KG1 (cell line): ENCODE results near the gene UBE2J2.

Experiments
- DNase-seq: peaks from one replicate; lab custom pipeline; 2025; lab: John Stamatoyannopoulos, UW

Gene UBE2J2

GRCh38 chr1:1295154-1295923, 21.7 kb upstream of the UBE2J2 start:
- DNase-seq, result no peak

GRCh38 chr1:1294250-1294890, 20.7 kb upstream of the UBE2J2 start:
- no peak for DNase-seq

- DNase-seq, result no peak
Observed at GRCh38 chr1:1293263-1294249, 19.9 kb upstream of the UBE2J2 start.

- no peak for DNase-seq
Observed at GRCh38 chr1:1292851-1293250, 19.2 kb upstream of the UBE2J2 start.

- no peak for DNase-seq
Observed at GRCh38 chr1:1292442-1292779, 18.8 kb upstream of the UBE2J2 start.

- no peak for DNase-seq
Observed at GRCh38 chr1:1291548-1292441, 18.1 kb upstream of the UBE2J2 start.

GRCh38 chr1:1291023-1291528, 17.4 kb upstream of the UBE2J2 start:
- no peak for DNase-seq

- DNase-seq, result no peak
Observed at GRCh38 chr1:1290238-1290731, 16.6 kb upstream of the UBE2J2 start.

GRCh38 chr1:1287288-1288110, 13.8 kb upstream of the UBE2J2 start:
- no peak for DNase-seq

- DNase-seq, result no peak
Observed at GRCh38 chr1:1286313-1287261, 12.9 kb upstream of the UBE2J2 start.

- no peak for DNase-seq
Observed at GRCh38 chr1:1285611-1286311, 12.1 kb upstream of the UBE2J2 start.

GRCh38 chr1:1285102-1285571, 11.5 kb upstream of the UBE2J2 start:
- DNase-seq, result no peak

- no peak for DNase-seq
Observed at GRCh38 chr1:1284221-1285101, 10.8 kb upstream of the UBE2J2 start.

GRCh38 chr1:1283821-1284220, 10.2 kb upstream of the UBE2J2 start:
- no peak for DNase-seq

- no peak for DNase-seq
Observed at GRCh38 chr1:1282998-1283397, 9.3 kb upstream of the UBE2J2 start.

GRCh38 chr1:1281533-1282321, 8.1 kb upstream of the UBE2J2 start:
- no peak for DNase-seq
